HG02840 (cell line): ENCODE data around the gene CDKN1C.

Experiments used
- ATAC-seq: cut with Tn5 transposase; IDR thresholded peaks from one replicate; pipeline ENCODE4 v1.9.1; 2021; ENCODE audit warnings: mild to moderate bottlenecking, moderate library complexity, moderate number of reproducible peaks; ENCODE audit not compliant: unreplicated experiment, low FRiP score

The CDKN1C gene

GRCh38 chr11:2885678-2886081 is at the start of gene CDKN1C:
Gene CDKN1C (minus strand): TSS chr11:2885775. CDS start chr11:2885456, 319 bp downstream.
- peak; percentile 76 for ATAC-seq

GRCh38 chr11:2934611-2935239 is 49.1 kb upstream of the CDKN1C start:
- no peak for ATAC-seq

GRCh38 chr11:2934021-2934550 is 48.5 kb upstream of the CDKN1C start:
- no peak for ATAC-seq

- ATAC-seq = no peak
Observed at GRCh38 chr11:2933375-2934020, 47.9 kb upstream of the CDKN1C start.

- no peak for ATAC-seq
Observed at GRCh38 chr11:2932850-2933251, 47.3 kb upstream of the CDKN1C start.

GRCh38 chr11:2931771-2932738 is 46.5 kb upstream of the CDKN1C start:
- ATAC-seq = no peak

GRCh38 chr11:2931420-2931746 is 45.8 kb upstream of the CDKN1C start:
- no peak for ATAC-seq

- no peak for ATAC-seq
Observed at GRCh38 chr11:2930704-2931419, 45.3 kb upstream of the CDKN1C start.

- no peak for ATAC-seq
Observed at GRCh38 chr11:2929950-2930703, 44.6 kb upstream of the CDKN1C start.

GRCh38 chr11:2929531-2929949 is 44.0 kb upstream of the CDKN1C start:
- no peak for ATAC-seq

GRCh38 chr11:2928605-2929530 is 43.3 kb upstream of the CDKN1C start, which contains the start of gene PHLDA2:
Gene PHLDA2 (minus strand): TSS chr11:2929420. CDS start chr11:2929364, 56 bp downstream.
- no peak for ATAC-seq

GRCh38 chr11:2927851-2928604 is 42.5 kb upstream of the CDKN1C start:
- no peak for ATAC-seq

GRCh38 chr11:2927121-2927800 is 41.7 kb upstream of the CDKN1C start:
- no peak for ATAC-seq

- no peak for ATAC-seq
Observed at GRCh38 chr11:2926611-2927051, 41.1 kb upstream of the CDKN1C start.

GRCh38 chr11:2924821-2925675 is 39.5 kb upstream of the CDKN1C start:
- no peak for ATAC-seq

GRCh38 chr11:2924381-2924780 is 38.8 kb upstream of the CDKN1C start:
- ATAC-seq = no peak
